GM12891 (cell line): ENCODE data around the gene ASPG.

Experiments
- DNase-seq: peaks from one replicate; pipeline ENCODE4 v3.0.0; 2011; ENCODE audit warnings: low spot score; ENCODE audit not compliant: insufficient read length
- FAIRE-seq: peaks from 2 replicates; lab custom pipeline; 2011; peaks lifted over from hg19 to GRCh38; lab: Jason Lieb, UNC
- PAX5 ChIP-seq: IDR thresholded peaks from 2 replicates; pipeline ENCODE4 v1.6.1; 2011; ENCODE audit warnings: low read length, moderate library complexity, mild to moderate bottlenecking; ENCODE audit not compliant: insufficient read depth, severe bottlenecking
- POLR2A ChIP-seq: IDR thresholded peaks from 2 replicates; pipeline ENCODE4 v1.6.1; 2011; ENCODE audit warnings: low read depth, low read length, control low read depth
- POLR2AphosphoS5 ChIP-seq: IDR thresholded peaks from 2 replicates; pipeline ENCODE4 v1.6.1; 2011; ENCODE audit warnings: low read depth, low read length, control low read depth
- POU2F2 ChIP-seq: IDR thresholded peaks from 2 replicates; pipeline ENCODE4 v1.6.1; 2011; ENCODE audit warnings: low read depth, mild to moderate bottlenecking, control low read depth, low read length, moderate library complexity
- SPI1 ChIP-seq: IDR thresholded peaks from 2 replicates; pipeline ENCODE4 v1.6.1; 2011; ENCODE audit warnings: low read depth, low read length, control low read depth
- TAF1 ChIP-seq: IDR thresholded peaks from 2 replicates; pipeline ENCODE4 v1.6.1; 2011; ENCODE audit warnings: low read depth, low read length, control low read depth

ASPG gene

GRCh38 chr14:104048758-104049507 is 36.6 kb upstream of the ASPG start:
- DNase-seq: no peak
- TF ChIP-seq POLR2A (no peak), TAF1 (no peak), PAX5 (no peak), POLR2AphosphoS5 (no peak), SPI1 (no peak), POU2F2 (no peak)
- no peak for FAIRE-seq

GRCh38 chr14:104049576-104050240 is 35.8 kb upstream of the ASPG start:
- no peak for FAIRE-seq
- no peak for DNase-seq
- no peak for TF ChIP-seq POU2F2
- no peak for TF ChIP-seq POLR2AphosphoS5
- TF ChIP-seq SPI1: no peak
- TF ChIP-seq TAF1: no peak
- no peak for TF ChIP-seq POLR2A
- TF ChIP-seq PAX5: no peak

- DNase-seq (no peak), FAIRE-seq (no peak)
- TF ChIP-seq SPI1: no peak
- no peak for TF ChIP-seq PAX5
- TF ChIP-seq POLR2A: no peak
- no peak for TF ChIP-seq POLR2AphosphoS5
- no peak for TF ChIP-seq TAF1
- no peak for TF ChIP-seq POU2F2
Measured at GRCh38 chr14:104051092-104051813, 34.2 kb upstream of the ASPG start.

GRCh38 chr14:104054222-104054905 is 31.1 kb upstream of the ASPG start:
- FAIRE-seq: no peak
- DNase-seq: no peak
- TF ChIP-seq POLR2A (no peak), POU2F2 (no peak), SPI1 (no peak), PAX5 (no peak), TAF1 (no peak), POLR2AphosphoS5 (no peak)

GRCh38 chr14:104062281-104062680 is 23.2 kb upstream of the ASPG start:
- no peak for TF ChIP-seq POLR2A
- no peak for TF ChIP-seq SPI1
- no peak for TF ChIP-seq POU2F2
- TF ChIP-seq TAF1: no peak
- FAIRE-seq (no peak), DNase-seq (no peak)

- DNase-seq (no peak), FAIRE-seq (no peak)
- no peak for TF ChIP-seq POLR2A
- no peak for TF ChIP-seq SPI1
- no peak for TF ChIP-seq TAF1
- no peak for TF ChIP-seq PAX5
- no peak for TF ChIP-seq POLR2AphosphoS5
- TF ChIP-seq POU2F2: no peak
Measured at GRCh38 chr14:104064003-104064402, 21.5 kb upstream of the ASPG start.

- DNase-seq (no peak), FAIRE-seq (no peak)
- TF ChIP-seq TAF1 (no peak), POLR2A (no peak), PAX5 (no peak), POU2F2 (no peak), POLR2AphosphoS5 (no peak), SPI1 (no peak)
Measured at GRCh38 chr14:104066279-104066678, 19.2 kb upstream of the ASPG start.

- no peak for TF ChIP-seq SPI1
- no peak for TF ChIP-seq PAX5
- TF ChIP-seq POU2F2: no peak
- TF ChIP-seq POLR2AphosphoS5: no peak
- no peak for TF ChIP-seq TAF1
- no peak for TF ChIP-seq POLR2A
- no peak for FAIRE-seq
Measured at GRCh38 chr14:104066719-104067295, 18.7 kb upstream of the ASPG start.

GRCh38 chr14:104069541-104069940 is 16.0 kb upstream of the ASPG start:
- DNase-seq (no peak), FAIRE-seq (no peak)
- TF ChIP-seq POLR2A (no peak), PAX5 (no peak), POLR2AphosphoS5 (no peak), TAF1 (no peak), SPI1 (no peak), POU2F2 (no peak)

More at GRCh38 chr14:104066719-104067295, 18.7 kb upstream of the ASPG start:
- no peak for DNase-seq

- TF ChIP-seq POLR2A (no peak), TAF1 (no peak), SPI1 (no peak), PAX5 (no peak), POU2F2 (no peak), POLR2AphosphoS5 (no peak)
- no peak for FAIRE-seq
- no peak for DNase-seq
Measured at GRCh38 chr14:104072586-104072985, 12.9 kb upstream of the ASPG start.
